Measurements from ENCODE around the gene SYT3. TPM values are rescaled to one million over a fixed set of nuclear protein-coding genes. Genes with fewer than 3 reads are reported as not detected.

SYT3 gene
- total RNA-seq, 4 donors from 2014 or later: 1.2 TPM; not detected in 3

DNA sequence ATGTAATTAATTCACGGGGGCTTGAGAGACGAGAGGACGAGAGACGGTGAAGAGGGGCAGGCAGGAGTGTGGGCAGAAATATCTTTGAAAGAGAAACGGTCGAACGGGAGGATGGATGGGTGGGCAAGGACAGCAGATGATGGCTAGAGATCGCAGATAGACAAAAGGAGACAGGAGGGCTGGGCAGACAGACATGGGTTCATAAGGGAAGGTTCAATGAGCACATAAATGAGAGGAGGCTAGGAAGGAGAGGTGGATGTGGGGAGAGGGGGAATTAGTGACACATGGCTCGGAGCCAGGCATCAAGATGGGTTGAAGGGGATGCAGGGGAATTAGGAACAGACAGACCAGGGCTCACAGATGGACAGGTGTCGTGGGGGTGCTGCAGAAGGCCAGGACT lies 1.1 kb downstream of the SYT3 start:
- TF ChIP-seq POLR2A (IDR thresholded peaks at IDR 0.05) (no peak), CTCF (IDR thresholded peaks at IDR 0.05) (no peak)
- Histone ChIP-seq H3K9me3 (peaks cover 0 to 19% (median 3%) of the 10 kb centered on the region in 4 donors), H3K4me1 (no peaks in the 10 kb centered on the region), H3K4me3 (no peak overlapping the region), H3K36me3 (no peaks in the 10 kb centered on the region), H3K27ac (no peak overlapping the region), H3K27me3 (peaks cover 0 to 3% of the 10 kb centered on the region in 2 donors)
- DNase-seq: no peak

DNA sequence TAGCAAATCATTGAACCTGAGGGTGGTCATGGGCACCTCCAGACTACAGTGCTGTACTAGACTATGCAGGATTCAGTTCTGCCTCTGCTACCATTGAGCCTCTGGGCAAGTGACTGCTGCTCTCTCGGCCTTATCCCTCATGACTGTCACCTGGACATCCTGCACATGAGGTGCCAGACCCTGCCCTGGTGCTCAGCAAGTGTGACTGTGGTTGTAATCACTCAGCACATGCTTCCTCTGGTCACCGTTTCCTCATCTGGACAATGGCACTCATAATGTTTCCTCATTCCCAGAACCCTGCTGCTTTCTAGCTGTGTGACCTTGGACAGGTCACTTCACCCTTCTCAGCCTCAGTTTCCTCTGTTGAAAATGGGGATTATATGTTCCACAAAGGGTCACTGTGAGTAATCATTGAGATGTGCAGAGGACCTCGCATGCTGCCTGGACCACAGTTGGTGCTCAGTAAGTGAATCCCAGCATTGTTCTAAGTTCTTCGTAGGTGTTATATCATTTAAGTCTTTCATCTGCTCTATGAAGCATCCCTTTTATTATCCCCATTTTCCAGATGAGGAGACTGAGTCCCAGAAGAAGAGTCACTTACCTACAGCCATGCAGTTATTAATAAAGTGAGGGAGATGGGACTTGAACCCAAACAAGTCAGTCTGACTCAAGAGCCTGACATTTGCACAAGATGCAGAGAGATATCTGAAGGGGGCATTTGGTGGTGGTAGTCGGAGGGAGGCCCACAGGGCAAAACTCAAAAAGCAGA lies 3.2 kb downstream of the SYT3 start:
- no peak for DNase-seq
- Histone ChIP-seq H3K9me3 (peaks cover 0 to 21% (median 4%) of the 10 kb centered on the region in 4 donors), H3K4me3 (no peak overlapping the region), H3K27me3 (peaks cover 0 to 3% of the 10 kb centered on the region in 2 donors), H3K27ac (no peak overlapping the region), H3K36me3 (no peaks in the 10 kb centered on the region), H3K4me1 (no peaks in the 10 kb centered on the region)
- TF ChIP-seq CTCF (IDR thresholded peaks at IDR 0.05): no peak
- TF ChIP-seq POLR2A (IDR thresholded peaks at IDR 0.05): no peak

GRCh38 chr19:50633973-50634372 lies 5.7 kb downstream of the SYT3 start:
- Histone ChIP-seq H3K9me3 (peaks cover 0 to 21% (median 4%) of the 10 kb centered on the region in 4 donors), H3K36me3 (no peaks in the 10 kb centered on the region), H3K4me3 (no peak overlapping the region), H3K4me1 (no peaks in the 10 kb centered on the region), H3K27me3 (no peaks in the 10 kb centered on the region), H3K27ac (no peak overlapping the region)
- TF ChIP-seq CTCF (IDR thresholded peaks at IDR 0.05): no peak
- no peak for TF ChIP-seq POLR2A (IDR thresholded peaks at IDR 0.05)
- DNase-seq: no peak

GRCh38 chr19:50633359-50633758 lies 6.3 kb downstream of the SYT3 start:
- TF ChIP-seq POLR2A (IDR thresholded peaks at IDR 0.05): no peak
- no peak for TF ChIP-seq CTCF (IDR thresholded peaks at IDR 0.05)
- Histone ChIP-seq H3K27ac (no peak overlapping the region), H3K4me3 (no peak overlapping the region), H3K4me1 (no peaks in the 10 kb centered on the region), H3K36me3 (no peaks in the 10 kb centered on the region), H3K9me3 (peaks cover 0 to 21% (median 4%) of the 10 kb centered on the region in 4 donors), H3K27me3 (no peaks in the 10 kb centered on the region)
- DNase-seq: no peak

DNA sequence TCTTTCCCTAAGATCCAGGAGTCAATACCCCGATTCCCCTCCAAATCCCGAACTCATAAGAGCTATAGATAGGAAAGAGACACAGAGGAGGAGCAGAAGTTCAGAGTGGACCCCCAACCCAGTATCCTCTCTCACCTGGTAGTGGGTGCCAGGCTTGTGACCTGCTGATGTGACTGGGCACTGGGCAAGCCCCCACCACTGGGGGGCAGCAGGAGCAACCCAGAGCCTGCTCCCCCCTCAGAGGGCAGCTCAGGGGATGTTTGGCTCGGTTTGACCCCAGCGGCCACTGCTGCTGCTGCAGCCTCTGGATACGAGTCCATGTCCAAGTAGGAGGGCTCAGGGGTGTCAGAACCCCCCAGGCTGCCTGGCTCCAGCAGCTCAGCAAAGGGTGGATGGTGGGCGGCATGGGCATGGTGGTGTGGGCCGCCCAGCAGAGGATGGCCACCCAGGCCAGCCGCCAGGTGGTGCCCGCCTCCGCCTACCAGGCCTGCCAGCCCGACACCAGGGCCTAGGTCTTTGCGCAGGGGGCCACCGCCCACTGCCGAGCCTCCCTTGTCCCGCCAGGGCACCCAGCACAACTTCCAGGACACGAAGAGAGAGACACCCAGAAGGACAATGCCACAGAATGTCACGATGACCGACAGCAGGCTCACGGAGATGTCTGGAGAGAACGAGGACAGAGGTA lies 7.4 kb downstream of the SYT3 start:
- H3K27ac ChIP-seq: no peak overlapping the region
- no peak overlapping the region for H3K4me3 ChIP-seq
- H3K27me3 ChIP-seq: no peaks in the 10 kb centered on the region
- TF ChIP-seq POLR2A (IDR thresholded peaks at IDR 0.05) (no peak), CTCF (IDR thresholded peaks at IDR 0.05) (no peak)
- H3K36me3 ChIP-seq: no peaks in the 10 kb centered on the region
- no peaks in the 10 kb centered on the region for H3K4me1 ChIP-seq
- peaks cover 0 to 21% (median 4%) of the 10 kb centered on the region in 4 donors for H3K9me3 ChIP-seq
- no peak for DNase-seq

Measured in Peyer's patch (tissue), 4 donors.